H9 (cell line): Measurements from ENCODE around the gene HCRTR2. TPM values are rescaled to one million over a fixed set of nuclear protein-coding genes. Genes with fewer than 3 reads are reported as not detected.

Source experiments
- DNase-seq: peaks from one replicate; pipeline ENCODE4 v3.0.0-alpha.2; 2017
- H2AFZ ChIP-seq: one replicate; pipeline ENCODE4 v1.6.1; 2013; ENCODE audit warnings: mild to moderate bottlenecking, low read length, control low read depth, moderate library complexity
- H2AK5ac ChIP-seq: 2 replicates; pipeline ENCODE4 v1.6.1; 2013; ENCODE audit warnings: low read length, control low read depth, mixed read lengths; ENCODE audit not compliant: insufficient read length
- H2BK120ac ChIP-seq: one replicate; pipeline ENCODE4 v1.6.1; 2013; ENCODE audit warnings: low read depth, mild to moderate bottlenecking, low read length, control low read depth, inconsistent platforms; ENCODE audit not compliant: poor library complexity, severe bottlenecking
- H2BK12ac ChIP-seq: 2 replicates; pipeline ENCODE4 v1.6.1; 2013; ENCODE audit warnings: low read length, control low read depth, mixed read lengths, low read depth; ENCODE audit not compliant: insufficient read length
- H2BK15ac ChIP-seq: 2 replicates; pipeline ENCODE4 v1.6.1; 2013; ENCODE audit warnings: low read depth, low read length, control low read depth
- H2BK20ac ChIP-seq: one replicate; pipeline ENCODE4 v1.6.1; 2013; ENCODE audit warnings: low read depth, mild to moderate bottlenecking, low read length, control low read depth, inconsistent platforms; ENCODE audit not compliant: poor library complexity, severe bottlenecking
- H2BK5ac ChIP-seq: 2 replicates; pipeline ENCODE4 v1.6.1; 2013; ENCODE audit warnings: low read length, control low read depth, mixed read lengths; ENCODE audit not compliant: insufficient read length
- H3K14ac ChIP-seq: 2 replicates; pipeline ENCODE4 v1.6.1; 2013; ENCODE audit warnings: low read length, control low read depth; ENCODE audit not compliant: insufficient read depth
- H3K18ac ChIP-seq: 2 replicates; pipeline ENCODE4 v1.6.1; 2013; ENCODE audit warnings: low read depth, mild to moderate bottlenecking, mixed read lengths, low read length, control low read depth; ENCODE audit not compliant: insufficient read length
- H3K23ac ChIP-seq: 2 replicates; pipeline ENCODE4 v1.6.1; 2013; ENCODE audit warnings: low read length, control low read depth, mixed read lengths, low read depth; ENCODE audit not compliant: insufficient read length
- H3K23me2 ChIP-seq: 2 replicates; pipeline ENCODE4 v1.6.1; 2013; ENCODE audit warnings: low read depth, mild to moderate bottlenecking, mixed read lengths, low read length, control low read depth; ENCODE audit not compliant: insufficient read length, poor library complexity, severe bottlenecking
- H3K27ac ChIP-seq: 2 replicates; pipeline ENCODE4 v1.5.1; 2013; ENCODE audit warnings: low read length, control low read depth, mixed read lengths, low read depth; ENCODE audit not compliant: insufficient read length
- H3K27me3 ChIP-seq: 2 replicates; pipeline ENCODE4 v1.6.1; 2013; ENCODE audit warnings: low read length, control low read depth, inconsistent platforms; ENCODE audit not compliant: insufficient read depth
- H3K4ac ChIP-seq: 2 replicates; pipeline ENCODE4 v1.6.1; 2013; ENCODE audit warnings: low read depth, mild to moderate bottlenecking, control low read depth, inconsistent platforms, low read length, moderate library complexity
- H3K4me1 ChIP-seq: 2 replicates; pipeline ENCODE4 v1.6.1; 2013; ENCODE audit warnings: low read length, control low read depth, inconsistent platforms; ENCODE audit not compliant: insufficient read depth
- H3K4me2 ChIP-seq: 2 replicates; pipeline ENCODE4 v1.6.1; 2013; ENCODE audit warnings: low read length, control low read depth, mixed read lengths; ENCODE audit not compliant: insufficient read length, insufficient read depth
- H3K56ac ChIP-seq: 2 replicates; pipeline ENCODE4 v1.6.1; 2013; ENCODE audit warnings: low read depth, mild to moderate bottlenecking, mixed read lengths, low read length, control low read depth; ENCODE audit not compliant: insufficient read length
- H3K79me1 ChIP-seq: 2 replicates; pipeline ENCODE4 v1.6.1; 2013; ENCODE audit warnings: low read depth, mild to moderate bottlenecking, moderate library complexity, low read length, control low read depth, inconsistent platforms; ENCODE audit not compliant: insufficient read depth, poor library complexity, severe bottlenecking
- H3K79me2 ChIP-seq: 2 replicates; pipeline ENCODE4 v1.6.1; 2013; ENCODE audit warnings: low read length, control low read depth, inconsistent platforms; ENCODE audit not compliant: insufficient read depth
- H3K9ac ChIP-seq: 2 replicates; pipeline ENCODE4 v1.6.1; 2013; ENCODE audit warnings: low read length, control low read depth, mixed read lengths; ENCODE audit not compliant: insufficient read length; ENCODE audit errors: extremely low read depth
- H3K9me3 ChIP-seq: one replicate; pipeline ENCODE4 v1.6.1; 2013; ENCODE audit warnings: low read depth, low read length, inconsistent platforms; ENCODE audit not compliant: control insufficient read depth
- H3T11ph ChIP-seq: one replicate; pipeline ENCODE4 v1.6.1; 2013; ENCODE audit warnings: mild to moderate bottlenecking, low read length, control low read depth, inconsistent platforms
- H4K20me1 ChIP-seq: one replicate; pipeline ENCODE4 v1.6.1; 2013; ENCODE audit not compliant: control insufficient read depth, insufficient read length, insufficient read depth
- H4K5ac ChIP-seq: 2 replicates; pipeline ENCODE4 v1.6.1; 2013; ENCODE audit warnings: low read depth, mild to moderate bottlenecking, mixed read lengths, low read length, control low read depth; ENCODE audit not compliant: insufficient read length
- H4K8ac ChIP-seq: replicated peaks from 2 replicates; pipeline ENCODE4 v1.6.1; 2013; ENCODE audit warnings: low read length, control low read depth, mixed read lengths, low read depth; ENCODE audit not compliant: insufficient read length
- H4K91ac ChIP-seq: 2 replicates; pipeline ENCODE4 v1.6.1; 2013; ENCODE audit warnings: low read depth, mild to moderate bottlenecking, moderate library complexity, mixed read lengths, low read length, control low read depth; ENCODE audit not compliant: insufficient read length
- H3K27ac Mint-ChIP-seq, 3 experiments: 2 replicates in 2 of 3; 3 replicates in 1 of 3; pipeline ENCODE4 v1.8.0; 2020 to 2021; ENCODE audit warnings: mixed read lengths in 3 of 3, mild to moderate bottlenecking in 1 of 3, moderate library complexity in 1 of 3
- H3K27me3 Mint-ChIP-seq: 2 replicates; pipeline ENCODE4 v1.8.0; 2021; ENCODE audit warnings: low read depth, mild to moderate bottlenecking, moderate library complexity, mixed read lengths
- H3K36me3 Mint-ChIP-seq, 3 experiments: 2 replicates in 2 of 3; 3 replicates in 1 of 3; pipeline ENCODE4 v1.8.0; 2020 to 2021; ENCODE audit warnings: low read depth in 3 of 3, mixed read lengths in 3 of 3; ENCODE audit not compliant: insufficient read depth in 1 of 3
- H3K4me1 Mint-ChIP-seq, 2 experiments: 2 replicates each; pipeline ENCODE4 v1.8.0; 2020; ENCODE audit warnings: mixed read lengths in 2 of 2
- H3K4me3 Mint-ChIP-seq, 2 experiments: 2 replicates in 1 of 2; 3 replicates in 1 of 2; pipeline ENCODE4 v1.8.0; 2020 to 2021; ENCODE audit warnings: mild to moderate bottlenecking in 2 of 2, mixed read lengths in 2 of 2, moderate library complexity in 1 of 2
- H3K9me3 Mint-ChIP-seq, 2 experiments: 2 replicates in 1 of 2; 3 replicates in 1 of 2; pipeline ENCODE4 v1.8.0; 2020; ENCODE audit warnings: mild to moderate bottlenecking in 2 of 2, mixed read lengths in 2 of 2, moderate library complexity in 1 of 2
- CTCF ChIP-seq: fragments of 200-600 bp; sonication (generic); conservative IDR thresholded peaks from 3 replicates; pipeline ENCODE4 v1.8.0; 2021; ENCODE audit warnings: antibody characterized with exemption, mild to moderate bottlenecking
- WGBS: extraction: QIAGEN DNeasy Blood & Tissue Kit; methylation state at CpG from one replicate; pipeline ENCODE4 v1.1.7; 2013; ENCODE audit warnings: missing lambda C conversion rate, low lambda C conversion rate, mixed read lengths; ENCODE audit not compliant: insufficient read length; ENCODE audit errors: extremely low coverage; 5-methylcytosine and 5-hydroxymethylcytosine counted together
- total RNA-seq: library from RNA; stranded (reverse); gene quantifications from 2 replicates; pipeline ENCODE4 v1.2.1, GENCODE V29; 2021

HCRTR2 gene
- total RNA-seq, 1 experiment from 2014 or later = not detected

GRCh38 chr6:55282115-55282514 lies 107.8 kb downstream of the HCRTR2 start:
- Histone ChIP-seq H2AK5ac (no peak overlapping the region), H2BK5ac (no peak overlapping the region), H3K9ac (no peak overlapping the region), H3K23me2 (no peaks in the 10 kb centered on the region), H2BK20ac (no peak overlapping the region), H4K91ac (no peak overlapping the region), H2AFZ (no peak overlapping the region), H3K9me3 (no peaks in the 10 kb centered on the region), H2BK120ac (no peak overlapping the region), H4K8ac (no peak overlapping the region), H3K14ac (no peak overlapping the region), H3K27ac (no peak overlapping the region), H3T11ph (no peak overlapping the region), H3K4me1 (peaks cover 7% of the 10 kb centered on the region; the same call in 1 of the 2 replicates), H3K56ac (no peak overlapping the region), H4K20me1 (no peaks in the 10 kb centered on the region), H2BK12ac (no peak overlapping the region), H3K79me1 (no peaks in the 10 kb centered on the region), H3K27me3 (no peaks in the 10 kb centered on the region), H2BK15ac (no peak overlapping the region), H3K4ac (no peak overlapping the region), H3K4me2 (no peak overlapping the region), H3K18ac (no peak overlapping the region), H4K5ac (no peak overlapping the region), H3K79me2 (no peaks in the 10 kb centered on the region), H3K23ac (no peak overlapping the region)
- DNase-seq = no peak
- no peaks in the 10 kb centered on the region for H3K27me3 Mint-ChIP-seq
- no peak for TF ChIP-seq CTCF
- no peak overlapping the region; a peak in 1 of 7 replicates for H3K27ac Mint-ChIP-seq
- H3K9me3 Mint-ChIP-seq = no peaks in the 10 kb centered on the region
- no CpG with 5 or more reads among the region's 6 CpGs for WGBS
- H3K4me3 Mint-ChIP-seq = no peak overlapping the region
- no peaks in the 10 kb centered on the region for H3K36me3 Mint-ChIP-seq
- peaks cover 12 to 16% of the 10 kb centered on the region in 2 experiments for H3K4me1 Mint-ChIP-seq
